Ovary (tissue), 3 donors: Measurements from ENCODE around the gene CCDC57.

Source experiments
- EP300 ChIP-seq: sonication (generic); formaldehyde crosslinking; IDR thresholded peaks from one replicate; pipeline ENCODE4 v1.6.1; 2017; ENCODE audit warnings: antibody characterized with exemption
- POLR2A ChIP-seq: fragments of 450-650 bp; IDR thresholded peaks from one replicate; pipeline ENCODE4 v1.6.1; 2017; ENCODE audit warnings: antibody characterized with exemption, mild to moderate bottlenecking, moderate library complexity
- TF ChIP-seq, protein P1 (sequence below), 3 donors: fragments of 450-650 bp in 2 of 3; fragments of 200-600 bp in 1 of 3; IDR thresholded peaks; one replicate each; pipeline versions ENCODE4 v1.5.1 to v1.8.0; 2016 to 2022; ENCODE audit warnings: antibody characterized with exemption in 3 of 3, mild to moderate bottlenecking in 1 of 3
- donor health status: DM: no; HTN: no; CAD: no.

DNA sequence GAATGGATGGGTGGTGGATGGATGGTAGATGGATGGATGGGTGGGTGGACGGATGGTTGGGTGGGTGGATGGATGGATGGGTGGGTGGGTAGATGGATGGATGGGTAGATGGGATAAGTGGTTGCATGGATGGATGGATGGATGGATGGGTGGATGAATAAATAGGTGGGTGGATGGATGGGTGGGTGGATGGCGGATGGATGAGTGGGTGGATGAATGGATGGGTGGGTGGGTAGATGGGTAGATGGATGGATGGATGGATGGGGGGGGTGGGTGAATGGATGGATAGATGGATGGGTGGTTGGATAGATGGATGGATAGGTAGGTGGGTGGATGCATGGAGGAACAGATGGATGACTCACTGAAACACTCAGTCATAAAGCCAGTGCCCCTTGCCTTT, 63.6 kb downstream of the CCDC57 start:
- TF ChIP-seq EP300 (no peak), POLR2A (no peak)
- TF ChIP-seq, protein P1, sequence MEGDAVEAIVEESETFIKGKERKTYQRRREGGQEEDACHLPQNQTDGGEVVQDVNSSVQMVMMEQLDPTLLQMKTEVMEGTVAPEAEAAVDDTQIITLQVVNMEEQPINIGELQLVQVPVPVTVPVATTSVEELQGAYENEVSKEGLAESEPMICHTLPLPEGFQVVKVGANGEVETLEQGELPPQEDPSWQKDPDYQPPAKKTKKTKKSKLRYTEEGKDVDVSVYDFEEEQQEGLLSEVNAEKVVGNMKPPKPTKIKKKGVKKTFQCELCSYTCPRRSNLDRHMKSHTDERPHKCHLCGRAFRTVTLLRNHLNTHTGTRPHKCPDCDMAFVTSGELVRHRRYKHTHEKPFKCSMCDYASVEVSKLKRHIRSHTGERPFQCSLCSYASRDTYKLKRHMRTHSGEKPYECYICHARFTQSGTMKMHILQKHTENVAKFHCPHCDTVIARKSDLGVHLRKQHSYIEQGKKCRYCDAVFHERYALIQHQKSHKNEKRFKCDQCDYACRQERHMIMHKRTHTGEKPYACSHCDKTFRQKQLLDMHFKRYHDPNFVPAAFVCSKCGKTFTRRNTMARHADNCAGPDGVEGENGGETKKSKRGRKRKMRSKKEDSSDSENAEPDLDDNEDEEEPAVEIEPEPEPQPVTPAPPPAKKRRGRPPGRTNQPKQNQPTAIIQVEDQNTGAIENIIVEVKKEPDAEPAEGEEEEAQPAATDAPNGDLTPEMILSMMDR (IDR thresholded peaks at IDR 0.05) = no peak
